HG03571 (cell line): ENCODE measurements around the gene SMIM41.
A peak's percentile ranks its signal among the peaks of the same experiment; 100 is the strongest.

Experiments used
- ATAC-seq: cut with Tn5 transposase; IDR thresholded peaks from one replicate; pipeline ENCODE4 v1.9.1; 2021; ENCODE audit not compliant: unreplicated experiment

The SMIM41 gene

GRCh38 chr12:52050758-52051541, 28.6 kb upstream of the SMIM41 start, which contains the start of gene NR4A1:
TSS of gene NR4A1 (plus strand) at chr12:52051442. CDS start at chr12:52054329, 2,887 bp downstream.
- ATAC-seq = peak; percentile 70

GRCh38 chr12:52052468-52053186, 26.9 kb upstream of the SMIM41 start:
- no peak for ATAC-seq

DNA sequence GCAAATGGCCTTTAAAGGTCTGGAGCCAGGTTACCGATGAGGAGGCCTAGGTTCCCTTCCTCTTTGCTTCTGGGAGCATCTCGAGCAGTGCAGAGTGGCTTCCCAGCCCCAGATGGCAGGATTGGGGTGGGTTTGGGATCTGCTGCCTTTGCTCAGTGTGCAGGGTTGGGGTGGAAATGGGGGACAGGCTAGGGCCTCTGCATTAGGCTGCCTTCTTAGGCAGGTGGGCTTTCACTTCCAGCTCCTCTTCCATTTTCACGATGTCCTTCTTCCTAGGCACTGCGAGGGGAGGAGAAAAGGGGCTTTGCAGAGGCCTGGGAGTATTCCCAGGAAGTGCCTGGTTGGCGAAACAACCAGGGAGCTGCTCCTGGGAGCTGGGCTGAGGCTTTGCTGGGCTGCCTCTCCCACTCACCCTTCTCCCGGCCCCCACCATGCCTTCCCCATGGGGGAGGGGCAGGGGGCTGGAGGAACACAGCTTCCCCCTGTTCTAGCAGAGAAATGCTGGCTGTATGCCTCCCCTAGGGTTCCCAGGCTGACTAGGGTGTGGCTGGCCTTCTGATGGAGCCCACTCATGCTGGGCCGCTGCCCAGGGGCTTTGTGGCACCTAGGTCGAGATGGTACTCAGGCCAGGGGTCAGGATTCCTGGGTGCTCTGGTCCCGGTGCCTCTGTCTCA, 25.8 kb upstream of the SMIM41 start:
- ATAC-seq = no peak

DNA sequence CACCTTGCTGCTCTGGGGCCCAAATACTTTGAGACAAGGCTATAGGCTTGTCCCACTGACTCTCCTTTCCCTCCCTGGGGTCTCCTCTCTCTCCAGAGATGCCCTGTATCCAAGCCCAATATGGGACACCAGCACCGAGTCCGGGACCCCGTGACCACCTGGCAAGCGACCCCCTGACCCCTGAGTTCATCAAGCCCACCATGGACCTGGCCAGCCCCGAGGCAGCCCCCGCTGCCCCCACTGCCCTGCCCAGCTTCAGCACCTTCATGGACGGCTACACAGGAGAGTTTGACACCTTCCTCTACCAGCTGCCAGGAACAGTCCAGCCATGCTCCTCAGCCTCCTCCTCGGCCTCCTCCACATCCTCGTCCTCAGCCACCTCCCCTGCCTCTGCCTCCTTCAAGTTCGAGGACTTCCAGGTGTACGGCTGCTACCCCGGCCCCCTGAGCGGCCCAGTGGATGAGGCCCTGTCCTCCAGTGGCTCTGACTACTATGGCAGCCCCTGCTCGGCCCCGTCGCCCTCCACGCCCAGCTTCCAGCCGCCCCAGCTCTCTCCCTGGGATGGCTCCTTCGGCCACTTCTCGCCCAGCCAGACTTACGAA, 25.2 kb upstream of the SMIM41 start:
- no peak for ATAC-seq

DNA sequence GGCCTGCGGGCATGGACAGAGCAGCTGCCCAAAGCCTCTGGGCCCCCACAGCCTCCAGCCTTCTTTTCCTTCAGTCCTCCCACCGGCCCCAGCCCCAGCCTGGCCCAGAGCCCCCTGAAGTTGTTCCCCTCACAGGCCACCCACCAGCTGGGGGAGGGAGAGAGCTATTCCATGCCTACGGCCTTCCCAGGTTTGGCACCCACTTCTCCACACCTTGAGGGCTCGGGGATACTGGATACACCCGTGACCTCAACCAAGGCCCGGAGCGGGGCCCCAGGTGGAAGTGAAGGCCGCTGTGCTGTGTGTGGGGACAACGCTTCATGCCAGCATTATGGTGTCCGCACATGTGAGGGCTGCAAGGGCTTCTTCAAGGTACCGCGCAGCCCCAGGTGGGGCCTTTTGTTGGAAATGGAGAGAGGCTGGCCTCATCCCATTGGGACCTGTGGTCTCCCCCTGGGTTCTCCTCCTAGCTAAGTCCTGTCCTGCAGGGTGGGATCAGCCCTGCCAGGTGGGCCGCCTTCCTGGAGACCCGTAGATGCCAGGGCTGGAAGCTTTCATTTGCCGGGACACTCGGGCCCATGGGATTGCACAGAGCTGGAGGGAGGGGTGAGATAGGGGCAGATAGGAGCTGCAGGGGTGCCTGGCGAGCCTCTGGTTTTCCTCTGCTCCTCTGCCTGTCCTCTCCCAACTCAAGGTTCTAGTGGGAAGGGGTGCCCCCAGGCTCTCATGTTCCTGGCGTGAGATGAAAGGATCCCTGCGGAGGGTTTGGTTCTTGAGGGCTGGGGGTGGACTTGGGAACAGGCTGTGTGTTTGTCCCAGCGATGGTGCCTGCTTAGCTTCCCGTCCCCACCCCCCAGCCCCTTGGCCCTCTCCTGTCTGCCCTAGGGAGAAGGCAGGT, 24.4 kb upstream of the SMIM41 start:
- no peak for ATAC-seq

GRCh38 chr12:52055731-52056711, 23.5 kb upstream of the SMIM41 start:
- ATAC-seq = no peak

- no peak for ATAC-seq
Measured at GRCh38 chr12:52056801-52057637, 22.5 kb upstream of the SMIM41 start.

- no peak for ATAC-seq
Measured at GRCh38 chr12:52057638-52058576, 21.6 kb upstream of the SMIM41 start.

GRCh38 chr12:52058631-52059361, 20.7 kb upstream of the SMIM41 start:
- ATAC-seq = no peak

- ATAC-seq = no peak
Measured at GRCh38 chr12:52059582-52060497, 19.7 kb upstream of the SMIM41 start.

- no peak for ATAC-seq
Measured at GRCh38 chr12:52060498-52061177, 18.9 kb upstream of the SMIM41 start.

DNA sequence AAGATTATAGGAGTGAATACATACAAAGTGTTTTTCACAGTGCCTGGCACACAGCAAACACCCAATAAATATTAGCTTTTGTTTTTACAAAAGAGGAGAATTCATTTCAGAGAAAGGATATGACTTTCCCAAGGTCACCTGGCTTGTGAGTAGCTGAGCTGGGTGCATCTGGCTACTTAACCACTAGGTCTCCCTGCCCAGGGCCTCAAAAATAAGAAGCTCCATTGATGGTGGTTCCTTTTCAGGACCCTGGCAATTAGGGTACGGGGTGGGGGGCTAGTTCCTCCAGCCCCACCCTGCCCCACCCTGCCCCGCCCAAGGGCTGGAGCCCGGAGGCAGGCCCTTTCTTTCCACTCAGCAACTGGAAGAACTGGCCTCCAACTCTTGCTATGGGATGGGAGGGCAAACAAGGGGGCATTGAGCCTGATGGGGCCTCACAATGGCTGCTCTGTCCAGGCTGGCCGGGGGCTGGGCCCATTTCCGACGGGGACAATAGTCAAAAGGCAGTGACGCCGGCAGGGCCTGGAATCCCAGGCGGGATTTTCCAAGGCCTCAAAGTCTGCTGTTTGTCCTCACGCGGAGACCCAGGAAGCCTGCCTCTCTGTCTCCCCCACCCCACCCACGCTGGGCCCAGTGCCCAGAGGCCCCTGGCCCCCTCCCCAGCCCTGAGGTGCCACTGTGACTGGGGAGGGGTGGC, 17.9 kb upstream of the SMIM41 start:
- no peak for ATAC-seq

- no peak for ATAC-seq
Measured at GRCh38 chr12:52062167-52063081, 17.1 kb upstream of the SMIM41 start.
